GM23248 (cell line): ENCODE results near the gene FER. TPM values are rescaled to one million over a fixed set of nuclear protein-coding genes. Genes with fewer than 3 reads are reported as not detected.
"Not testable (repeated sequence)": the region's sequence is repeated elsewhere in the genome, so short reads cannot be mapped to it uniquely, and the experiment has no call there.

ENCODE experiments used
- DNase-seq: peaks from one replicate; pipeline ENCODE4 v3.0.0-alpha.2; 2015
- H2AFZ ChIP-seq: fragments of 200-600 bp; sonication (generic); 2 replicates; pipeline ENCODE4 v1.6.1; 2016; ENCODE audit warnings: antibody characterized with exemption
- H3F3A ChIP-seq: fragments of 200-600 bp; sonication (generic); 2 replicates; pipeline ENCODE4 v1.6.1; 2016; ENCODE audit warnings: mild to moderate bottlenecking, antibody characterized with exemption, mixed run types; ENCODE audit not compliant: insufficient read depth
- H3K27ac ChIP-seq: fragments of 200-600 bp; sonication (generic); 2 replicates; pipeline ENCODE4 v1.5.1; 2016; ENCODE audit warnings: mild to moderate bottlenecking
- H3K27me3 ChIP-seq: fragments of 200-600 bp; sonication (generic); replicated peaks from 2 replicates; pipeline ENCODE4 v1.6.1; 2016; ENCODE audit warnings: mild to moderate bottlenecking; ENCODE audit not compliant: insufficient read depth
- H3K36me3 ChIP-seq: fragments of 200-600 bp; sonication (generic); 2 replicates; pipeline ENCODE4 v1.6.1; 2016; ENCODE audit warnings: low read depth, mild to moderate bottlenecking
- H3K4me1 ChIP-seq: fragments of 200-600 bp; sonication (generic); 2 replicates; pipeline ENCODE4 v1.6.1; 2016; ENCODE audit warnings: mild to moderate bottlenecking; ENCODE audit not compliant: insufficient read depth
- H3K4me2 ChIP-seq: fragments of 200-600 bp; sonication (generic); one replicate; pipeline ENCODE4 v1.6.1; 2016; ENCODE audit warnings: mild to moderate bottlenecking; ENCODE audit not compliant: unreplicated experiment
- H3K4me3 ChIP-seq: fragments of 200-600 bp; sonication (generic); 2 replicates; pipeline ENCODE4 v1.5.1; 2016; ENCODE audit warnings: mild to moderate bottlenecking
- H3K79me2 ChIP-seq: fragments of 200-600 bp; sonication (generic); 2 replicates; pipeline ENCODE4 v1.6.1; 2016; ENCODE audit warnings: mild to moderate bottlenecking; ENCODE audit not compliant: insufficient read depth
- H3K9ac ChIP-seq: fragments of 200-600 bp; sonication (generic); 2 replicates; pipeline ENCODE4 v1.6.1; 2016; ENCODE audit warnings: mild to moderate bottlenecking
- H3K9me2 ChIP-seq: fragments of 200-600 bp; sonication (generic); 2 replicates; pipeline ENCODE4 v1.6.1; 2016; ENCODE audit warnings: mixed run types, mild to moderate bottlenecking, moderate library complexity; ENCODE audit not compliant: insufficient read depth
- H3K9me3 ChIP-seq: fragments of 200-600 bp; sonication (generic); one replicate; pipeline ENCODE4 v1.6.1; 2017; ENCODE audit warnings: low read depth
- H4K20me1 ChIP-seq: fragments of 200-600 bp; sonication (generic); 2 replicates; pipeline ENCODE4 v1.6.0; 2016; ENCODE audit not compliant: insufficient read depth
- EZH2 ChIP-seq: fragments of 200-600 bp; sonication (generic); IDR thresholded peaks from 2 replicates; pipeline ENCODE4 v1.6.1; 2018; ENCODE audit warnings: antibody characterized with exemption, mild to moderate bottlenecking; ENCODE audit not compliant: insufficient read depth, poor library complexity, severe bottlenecking
- EZH2phosphoT487 ChIP-seq: fragments of 200-600 bp; sonication (generic); IDR thresholded peaks from 2 replicates; pipeline ENCODE4 v1.6.1; 2018; ENCODE audit warnings: antibody characterized with exemption, moderate library complexity, mild to moderate bottlenecking, low read depth; ENCODE audit not compliant: insufficient read depth
- WGBS, 2 experiments: methylation state at CpG; one replicate each; pipeline ENCODE4 v1.1.6; 2015 to 2017; ENCODE audit warnings: low lambda C conversion rate in 2 of 2, low coverage in 1 of 2; ENCODE audit errors: missing lambda C conversion rate in 2 of 2; 5-methylcytosine and 5-hydroxymethylcytosine counted together
- in situ Hi-C: fragments of 300-500 bp; cut with MboI; formaldehyde crosslinking; loops from 2 replicates; pipeline ENCODE4 v1.15.0; 2020
- polyA plus RNA-seq: library from polyadenylated mRNA; unstranded; fragments of >200 nt; fragmentation: Nextera tagmentation; extraction: Ambion mirVana; gene quantifications from 2 replicates; pipeline ENCODE4 v1.2.1, GENCODE V29; 2016
- total RNA-seq: library from RNA; depleted of rRNA; stranded (reverse); fragments of >200 nt; shearing (Covaris generic); gene quantifications from 2 replicates; pipeline ENCODE4 v1.2.3, GENCODE V29; 2014

Gene FER
- total and polyA plus RNA-seq, 2 experiments from 2014 or later, result 16.6 to 24.9 TPM

DNA sequence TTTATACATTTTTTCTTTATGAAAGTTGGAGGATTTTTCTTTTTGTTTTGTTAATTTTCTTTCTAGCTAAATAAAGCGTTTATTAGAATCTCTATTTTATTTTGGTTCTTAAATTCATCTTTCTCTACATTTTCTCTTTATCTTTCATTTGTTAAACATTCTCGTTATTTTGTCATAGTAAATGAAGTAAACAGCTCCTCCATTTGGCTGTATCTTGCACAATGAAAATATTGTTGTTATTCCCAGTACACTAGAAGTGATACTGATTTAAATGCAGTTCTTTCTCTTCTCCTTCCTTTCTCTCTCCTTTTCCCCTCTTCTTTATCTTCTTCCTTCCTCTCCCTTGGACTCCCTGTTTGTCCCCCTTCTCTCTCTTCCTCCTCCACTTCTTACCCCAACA lies 88.8 kb downstream of the FER start:
- Histone ChIP-seq H2AFZ (no peak overlapping the region), H3K4me3 (no peak overlapping the region), H3K27ac (peak overlapping the region; percentile 20; the same call in 1 of the 2 replicates), H3K9ac (no peak overlapping the region), H3K4me2 (no peak overlapping the region), H4K20me1 (no peaks in the 10 kb centered on the region), H3K36me3 (peaks cover 5% of the 10 kb centered on the region; the same call in 1 of the 2 replicates), H3K27me3 (no peaks in the 10 kb centered on the region), H3K9me3 (no peaks in the 10 kb centered on the region), H3K79me2 (no peaks in the 10 kb centered on the region), H3K9me2 (no peaks in the 10 kb centered on the region), H3F3A (no peaks in the 10 kb centered on the region), H3K4me1 (peaks cover 8% of the 10 kb centered on the region; the same call in 1 of the 2 replicates)
- WGBS, 2 experiments, result 97 to 98% methylated on average over 2 of the region's 2 CpGs
- DNase-seq, result no peak
- in situ Hi-C loops, result no loop called here
- TF ChIP-seq EZH2phosphoT487 (no peak), EZH2 (no peak)

DNA sequence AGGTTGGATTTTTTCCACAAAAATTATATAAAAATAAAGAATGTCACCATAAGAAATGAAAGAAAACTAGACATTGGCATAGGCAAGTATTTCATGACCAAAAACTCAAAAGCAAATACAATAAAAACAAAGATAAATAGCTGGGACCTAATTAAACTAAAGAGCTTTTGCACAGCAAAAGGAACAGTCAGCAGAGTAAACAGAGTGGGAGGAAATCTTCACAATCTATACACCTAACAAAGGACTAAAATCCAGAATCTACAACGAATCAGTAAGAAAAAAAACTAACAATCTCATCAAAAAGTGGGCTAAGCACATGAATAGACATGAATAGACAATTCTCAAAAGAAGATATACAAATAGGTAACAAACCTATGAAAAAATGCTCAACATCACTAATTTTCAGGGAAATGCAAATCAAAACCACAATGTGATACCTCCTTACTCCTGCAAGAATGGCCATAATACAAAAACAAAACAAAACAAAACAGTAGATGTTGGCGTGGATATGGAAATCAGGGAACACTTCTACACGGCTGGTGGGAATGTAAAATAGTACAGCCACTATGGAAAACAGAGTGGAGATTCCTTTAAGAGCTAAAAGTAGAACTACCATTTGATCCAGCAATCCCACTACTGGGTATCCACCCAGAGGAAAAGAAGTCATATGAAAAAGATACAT lies 94.7 kb downstream of the FER start:
- 93 to 97% methylated on average over 3 of the region's 3 CpGs for WGBS, 2 experiments
- not testable (repeated sequence) for H3K27me3 ChIP-seq

DNA sequence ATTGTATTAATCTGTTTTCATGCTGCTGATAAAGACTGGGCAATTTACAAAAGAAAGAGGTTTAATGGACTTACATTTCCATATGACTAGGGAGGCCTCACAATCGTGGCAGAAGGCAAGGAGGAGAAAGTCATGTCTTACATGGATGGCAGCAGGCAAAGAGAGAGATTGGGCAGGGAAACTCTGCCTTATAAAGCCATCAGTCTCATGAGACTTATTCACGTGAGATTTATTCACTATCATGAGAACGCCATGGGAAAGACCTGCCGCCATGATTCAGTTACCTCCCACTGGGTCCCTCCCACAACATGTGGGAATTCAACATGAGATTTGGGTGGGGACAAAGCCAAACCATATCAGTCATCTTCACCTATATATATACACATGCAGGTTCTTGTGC lies 103.4 kb downstream of the FER start:
- H4K20me1 ChIP-seq, H3K9ac ChIP-seq, H3K4me1 ChIP-seq, H3K4me3 ChIP-seq, in situ Hi-C loops, DNase-seq, H3K9me3 ChIP-seq, H3K36me3 ChIP-seq, H3F3A ChIP-seq, H3K4me2 ChIP-seq, H3K27me3 ChIP-seq, H3K9me2 ChIP-seq, H2AFZ ChIP-seq, H3K27ac ChIP-seq: not testable (repeated sequence)
- peaks cover 14% of the 10 kb centered on the region; the same call in 1 of the 2 replicates for H3K79me2 ChIP-seq
- 95 to 100% methylated on average over 4 of the region's 4 CpGs for WGBS, 2 experiments

More for the DNA sequence above, 94.7 kb downstream of the FER start:
- H3K9ac ChIP-seq, H3K9me3 ChIP-seq, H3K9me2 ChIP-seq, H3K27ac ChIP-seq, H3K4me1 ChIP-seq, in situ Hi-C loops, H4K20me1 ChIP-seq, H2AFZ ChIP-seq, H3K4me3 ChIP-seq, H3K79me2 ChIP-seq, H3K4me2 ChIP-seq, H3F3A ChIP-seq, DNase-seq, H3K36me3 ChIP-seq: not testable (repeated sequence)

DNA sequence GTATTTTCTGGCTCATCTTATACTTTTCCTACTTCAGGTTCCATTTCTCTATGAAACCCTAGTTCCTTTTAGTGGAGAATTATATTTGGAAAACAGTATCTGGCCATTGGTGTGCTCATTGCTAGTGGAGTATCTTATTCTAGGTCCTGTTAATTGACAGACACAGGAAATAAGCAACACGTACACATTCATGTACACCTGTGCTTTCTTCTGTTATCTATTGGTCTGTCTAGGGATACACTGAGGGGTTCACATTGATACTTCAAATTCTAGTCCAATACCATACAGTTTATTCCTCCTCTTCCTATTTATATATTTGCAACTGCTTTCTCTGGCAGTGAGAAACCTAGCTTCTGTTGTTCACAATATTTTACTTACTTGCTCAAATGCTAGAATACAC lies 110.2 kb downstream of the FER start:
- no peak overlapping the region for H3K4me2 ChIP-seq
- H3K9me3 ChIP-seq, result no peaks in the 10 kb centered on the region
- no peak overlapping the region for H3K4me3 ChIP-seq
- H3K36me3 ChIP-seq, result no peaks in the 10 kb centered on the region
- no peaks in the 10 kb centered on the region for H3K27me3 ChIP-seq
- DNase-seq, result no peak
- no peak overlapping the region for H3K9ac ChIP-seq
- in situ Hi-C loops, result no loop called here
- peaks cover 13% of the 10 kb centered on the region for H3K4me1 ChIP-seq
- no peaks in the 10 kb centered on the region; the same call in 1 of the 2 replicates for H3K9me2 ChIP-seq
- 68 to 69% methylated on average over 1 of the region's 1 CpG for WGBS, 2 experiments
- no peaks in the 10 kb centered on the region; the same call in 1 of the 2 replicates for H3F3A ChIP-seq
- H2AFZ ChIP-seq, result no peak overlapping the region
- TF ChIP-seq EZH2phosphoT487 (no peak), EZH2 (no peak)
- no peaks in the 10 kb centered on the region for H4K20me1 ChIP-seq
- no peak overlapping the region for H3K27ac ChIP-seq
- peaks cover 12% of the 10 kb centered on the region for H3K79me2 ChIP-seq

DNA sequence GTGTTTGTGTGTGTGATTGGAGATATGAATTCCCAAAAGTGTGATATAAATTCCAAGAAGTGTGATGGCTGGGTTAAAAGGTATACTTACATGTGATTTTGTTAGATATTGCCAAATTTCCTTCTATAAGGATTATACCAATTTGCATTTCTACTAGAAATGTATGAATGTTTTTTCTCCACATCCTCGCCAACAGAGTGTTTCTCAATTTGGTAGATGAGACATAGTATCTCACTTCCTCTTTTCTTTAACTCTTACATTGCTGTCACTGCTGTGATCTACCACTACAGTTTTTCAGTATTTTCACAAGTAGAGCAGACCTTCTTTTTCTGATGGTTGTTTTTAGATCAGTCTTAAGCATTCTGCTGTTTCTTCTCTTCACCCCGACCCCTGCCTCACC lies 111.3 kb downstream of the FER start:
- H3K79me2 ChIP-seq, result peaks cover 13% of the 10 kb centered on the region
- no peak overlapping the region; the same call in 1 of the 2 replicates for H3K4me3 ChIP-seq
- H3K36me3 ChIP-seq, result 0 out of 2 replicates have a peak, but pooled peaks cover 1% of the 10 kb centered on the region
- in situ Hi-C loops, result no loop called here
- H3K9me3 ChIP-seq, result no peaks in the 10 kb centered on the region
- H3K9me2 ChIP-seq, result no peaks in the 10 kb centered on the region
- 5 to 12% methylated on average over 1 to 2 of the region's 2 CpGs for WGBS, 2 experiments
- no peaks in the 10 kb centered on the region for H4K20me1 ChIP-seq
- DNase-seq, result peak; percentile 66
- H2AFZ ChIP-seq, result no peak overlapping the region
- H3F3A ChIP-seq, result no peaks in the 10 kb centered on the region; the same call in 1 of the 2 replicates
- no peak overlapping the region for H3K9ac ChIP-seq
- H3K4me1 ChIP-seq, result peaks cover 13% of the 10 kb centered on the region
- TF ChIP-seq EZH2 (no peak), EZH2phosphoT487 (no peak)
- H3K27ac ChIP-seq, result no peak overlapping the region
- H3K27me3 ChIP-seq, result no peaks in the 10 kb centered on the region
- H3K4me2 ChIP-seq, result peak overlapping the region; percentile 67
